Karpas-422 (cell line): ENCODE measurements around the gene DOCK4. TPM values are rescaled to one million over a fixed set of nuclear protein-coding genes. Genes with fewer than 3 reads are reported as not detected.

ENCODE experiments used
- DNase-seq: peaks from one replicate; pipeline ENCODE4 v3.0.0-alpha.2; 2015
- H2AFZ ChIP-seq: fragments of 200-600 bp; sonication (generic); 2 replicates; pipeline ENCODE4 v1.6.1; 2014; ENCODE audit warnings: antibody characterized with exemption, low read length, mixed read lengths
- H3K27ac ChIP-seq: fragments of 200-600 bp; sonication (generic); 2 replicates; pipeline ENCODE4 v1.5.1; 2014; ENCODE audit warnings: mild to moderate bottlenecking, low read length, moderate library complexity
- H3K27me3 ChIP-seq: fragments of 200-600 bp; sonication (generic); 2 replicates; pipeline ENCODE4 v1.6.1; 2014; ENCODE audit warnings: low read length, mixed read lengths
- H3K36me3 ChIP-seq: fragments of 200-600 bp; sonication (generic); 2 replicates; pipeline ENCODE4 v1.6.1; 2014; ENCODE audit warnings: low read length, mixed read lengths; ENCODE audit not compliant: insufficient read depth
- H3K4me1 ChIP-seq: fragments of 200-600 bp; sonication (generic); 2 replicates; pipeline ENCODE4 v1.6.1; 2014; ENCODE audit warnings: mild to moderate bottlenecking, low read length, mixed read lengths
- H3K4me2 ChIP-seq: fragments of 200-600 bp; sonication (generic); 2 replicates; pipeline ENCODE4 v1.6.1; 2014; ENCODE audit warnings: low read length, low read depth, mild to moderate bottlenecking; ENCODE audit not compliant: poor library complexity, severe bottlenecking
- H3K4me3 ChIP-seq: fragments of 200-600 bp; sonication (generic); 2 replicates; pipeline ENCODE4 v1.5.1; 2014; ENCODE audit warnings: mild to moderate bottlenecking, antibody characterized with exemption, low read length, mixed read lengths
- H3K79me2 ChIP-seq: fragments of 200-600 bp; sonication (generic); 2 replicates; pipeline ENCODE4 v1.6.1; 2014; ENCODE audit warnings: mild to moderate bottlenecking, low read length, mixed read lengths
- H3K9ac ChIP-seq: fragments of 200-600 bp; sonication (generic); 2 replicates; pipeline ENCODE4 v1.6.0; 2014; ENCODE audit warnings: low read length
- H3K9me2 ChIP-seq: fragments of 200-600 bp; sonication (generic), shearing (Covaris generic); replicated peaks from 2 replicates; pipeline ENCODE4 v1.6.0; 2014; ENCODE audit warnings: mild to moderate bottlenecking, low read length, moderate library complexity; ENCODE audit not compliant: insufficient read depth
- H3K9me3 ChIP-seq: fragments of 300-700, 200-600 bp; sonication (generic); 2 replicates; pipeline ENCODE4 v1.6.1; 2014; ENCODE audit warnings: low read length, mixed read lengths
- H4K20me1 ChIP-seq: fragments of 200-600 bp; sonication (generic); 2 replicates; pipeline ENCODE4 v1.6.1; 2014; ENCODE audit warnings: mild to moderate bottlenecking, antibody characterized with exemption, low read length, low read depth; ENCODE audit not compliant: insufficient read depth
- total RNA-seq: library from RNA; depleted of rRNA; stranded (reverse); fragments of >200 nt; shearing (Covaris generic); gene quantifications from 2 replicates; pipeline ENCODE4 v1.2.3, GENCODE V29; 2014; ENCODE audit warnings: low replicate concordance

The DOCK4 gene
- total RNA-seq, 1 experiment from 2014 or later, result 0.07 TPM

DNA sequence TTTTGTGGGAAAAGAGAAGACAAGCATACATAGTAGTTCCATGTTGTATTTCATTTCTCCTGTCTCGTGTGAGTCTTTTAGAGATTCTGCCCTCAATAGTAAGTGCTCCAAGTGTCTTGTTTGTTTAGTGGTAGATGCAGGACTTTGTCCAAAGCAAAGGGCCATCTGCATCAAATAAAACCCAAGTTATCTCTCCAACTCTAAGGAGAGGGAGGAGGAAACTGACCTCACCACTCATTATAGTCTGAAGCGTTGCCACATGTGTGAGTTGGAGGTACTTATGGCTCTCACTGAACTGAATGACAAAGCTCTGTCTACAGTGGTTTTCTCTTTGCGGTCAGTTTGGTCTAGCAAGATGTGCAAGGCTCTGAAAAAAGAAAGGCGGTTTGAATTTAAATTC is 272.6 kb downstream of the DOCK4 start:
- Histone ChIP-seq H2AFZ (no peak overlapping the region), H3K4me3 (no peak overlapping the region), H3K79me2 (no peaks in the 10 kb centered on the region), H3K4me1 (no peaks in the 10 kb centered on the region), H3K36me3 (no peaks in the 10 kb centered on the region), H3K27me3 (no peaks in the 10 kb centered on the region), H4K20me1 (no peaks in the 10 kb centered on the region), H3K9me3 (no peaks in the 10 kb centered on the region), H3K27ac (no peak overlapping the region), H3K9me2 (no peaks in the 10 kb centered on the region), H3K4me2 (no peak overlapping the region), H3K9ac (no peak overlapping the region)
- no peak for DNase-seq

DNA sequence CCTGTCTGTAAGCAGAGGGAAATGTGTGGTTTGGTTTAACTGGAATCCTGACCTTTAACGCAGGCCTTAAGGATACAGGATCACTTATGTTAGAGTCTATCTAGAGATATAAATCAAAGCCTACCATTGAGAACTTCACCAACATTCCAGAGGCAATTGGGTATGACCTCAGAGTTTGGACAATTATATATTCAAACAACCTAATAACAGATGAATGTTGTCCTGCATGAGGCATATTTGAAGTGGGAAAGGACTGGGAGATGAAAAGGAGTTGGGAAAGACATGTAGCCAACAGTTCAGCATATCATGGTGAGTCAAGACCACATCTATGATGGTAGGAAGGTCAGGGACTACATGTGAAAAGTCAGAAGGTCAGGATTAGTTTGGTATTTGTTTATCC is 274.2 kb downstream of the DOCK4 start:
- Histone ChIP-seq H3K9me2 (no peaks in the 10 kb centered on the region), H3K36me3 (no peaks in the 10 kb centered on the region), H3K27ac (no peak overlapping the region), H3K4me3 (no peak overlapping the region), H4K20me1 (no peaks in the 10 kb centered on the region), H2AFZ (no peak overlapping the region), H3K79me2 (no peaks in the 10 kb centered on the region), H3K4me1 (no peaks in the 10 kb centered on the region), H3K9ac (no peak overlapping the region), H3K9me3 (no peaks in the 10 kb centered on the region), H3K27me3 (no peaks in the 10 kb centered on the region), H3K4me2 (no peak overlapping the region)
- no peak for DNase-seq

DNA sequence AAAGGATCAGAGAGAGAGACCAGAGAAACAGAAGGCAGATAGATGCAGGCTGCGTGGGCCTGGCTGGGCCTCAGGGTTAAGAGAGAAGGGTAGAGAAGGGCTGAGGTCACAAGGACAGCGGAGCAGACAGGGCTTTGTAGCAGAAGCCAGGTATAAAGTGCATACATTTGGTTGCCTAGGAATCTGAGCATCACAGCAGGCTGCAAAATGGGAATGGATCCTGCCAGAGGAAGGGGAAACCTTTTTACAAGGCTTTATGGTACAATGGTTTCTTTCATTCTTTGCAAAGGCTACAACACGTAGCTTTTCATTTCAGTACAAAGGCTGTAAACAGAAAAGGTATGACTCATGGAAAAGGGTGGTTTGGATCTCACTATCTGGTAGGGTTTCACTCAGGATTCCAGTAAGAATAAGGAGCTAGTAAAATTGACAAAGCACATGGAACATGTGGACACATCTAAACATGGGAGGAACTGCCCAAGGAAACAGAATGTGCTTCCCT is 275.1 kb downstream of the DOCK4 start:
- Histone ChIP-seq H3K4me2 (no peak overlapping the region), H3K4me3 (no peak overlapping the region), H3K79me2 (no peaks in the 10 kb centered on the region), H4K20me1 (no peaks in the 10 kb centered on the region), H3K27ac (no peak overlapping the region), H3K4me1 (no peaks in the 10 kb centered on the region), H3K9me3 (no peaks in the 10 kb centered on the region), H3K9me2 (no peaks in the 10 kb centered on the region), H2AFZ (no peak overlapping the region), H3K36me3 (no peaks in the 10 kb centered on the region), H3K9ac (no peak overlapping the region), H3K27me3 (no peaks in the 10 kb centered on the region)
- DNase-seq, result no peak

- Histone ChIP-seq H3K9me3 (no peaks in the 10 kb centered on the region), H4K20me1 (no peaks in the 10 kb centered on the region), H3K4me2 (no peak overlapping the region), H3K9me2 (no peaks in the 10 kb centered on the region), H3K4me3 (no peak overlapping the region), H3K27me3 (no peaks in the 10 kb centered on the region), H3K36me3 (no peaks in the 10 kb centered on the region), H3K27ac (no peak overlapping the region), H2AFZ (no peak overlapping the region), H3K79me2 (no peaks in the 10 kb centered on the region), H3K4me1 (no peaks in the 10 kb centered on the region), H3K9ac (no peak overlapping the region)
- DNase-seq, result no peak
Measured at GRCh38 chr7:111929264-111929663, 276.9 kb downstream of the DOCK4 start.

DNA sequence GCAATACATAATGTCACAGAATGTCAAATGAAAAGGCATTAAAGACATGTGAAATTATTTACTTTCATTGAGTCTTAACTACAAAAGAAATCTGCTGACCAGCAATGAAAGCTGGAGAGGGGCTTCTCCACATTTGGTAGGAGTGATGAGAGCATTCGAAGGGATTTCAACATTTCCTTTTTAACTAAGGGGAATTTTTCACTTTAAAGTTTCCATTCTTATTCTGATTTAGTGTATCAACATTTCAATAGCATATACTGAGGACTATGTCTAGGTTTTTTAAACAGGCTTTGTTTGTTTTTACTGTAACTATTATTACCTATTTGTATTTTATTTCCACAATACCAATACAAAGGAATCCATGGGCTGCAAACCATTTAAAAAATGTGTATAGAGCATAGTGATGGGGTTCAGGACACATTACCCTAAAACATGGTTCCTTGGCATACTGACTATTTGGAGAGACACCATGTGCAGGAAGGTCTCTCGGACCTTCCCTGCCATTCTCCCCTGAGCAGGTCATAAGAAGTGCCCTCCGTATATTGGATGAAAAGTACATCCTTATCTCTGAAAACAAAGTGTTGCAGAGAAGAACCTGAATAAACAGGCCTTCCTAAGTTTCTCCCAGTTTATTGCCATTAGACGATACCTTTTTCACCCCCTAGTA is 278.7 kb downstream of the DOCK4 start:
- H3K79me2 ChIP-seq, result no peaks in the 10 kb centered on the region
- no peak overlapping the region for H3K9ac ChIP-seq
- no peaks in the 10 kb centered on the region for H4K20me1 ChIP-seq

DNA sequence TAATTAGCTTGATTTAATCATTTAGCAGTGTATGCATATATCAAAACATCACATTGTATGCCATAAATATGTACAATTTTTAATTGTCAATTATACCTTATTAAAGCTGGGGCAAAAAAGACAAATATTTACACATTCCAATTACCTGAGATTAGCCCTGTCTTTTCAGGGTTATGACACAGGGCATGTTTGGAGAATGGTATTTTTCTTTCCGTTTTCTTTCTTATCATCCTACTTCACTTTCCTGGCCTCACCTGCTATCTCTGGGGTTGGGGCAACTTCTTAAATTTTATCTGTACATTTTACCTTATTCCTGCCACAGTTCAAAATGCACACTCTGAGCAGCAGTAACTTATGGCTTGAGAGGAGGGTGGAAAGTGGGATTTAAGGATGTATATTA is 285.9 kb downstream of the DOCK4 start:
- no peaks in the 10 kb centered on the region for H3K4me1 ChIP-seq
- H3K9ac ChIP-seq, result no peak overlapping the region
- DNase-seq, result no peak
- H2AFZ ChIP-seq, result no peak overlapping the region
- no peaks in the 10 kb centered on the region for H3K36me3 ChIP-seq
- no peaks in the 10 kb centered on the region for H3K9me2 ChIP-seq
- H4K20me1 ChIP-seq, result no peaks in the 10 kb centered on the region
- H3K79me2 ChIP-seq, result no peaks in the 10 kb centered on the region
- H3K27ac ChIP-seq, result no peak overlapping the region
- no peaks in the 10 kb centered on the region for H3K27me3 ChIP-seq
- H3K4me3 ChIP-seq, result no peak overlapping the region
- H3K9me3 ChIP-seq, result no peaks in the 10 kb centered on the region
- H3K4me2 ChIP-seq, result no peak overlapping the region

More for the DNA sequence above, 278.7 kb downstream of the DOCK4 start:
- no peaks in the 10 kb centered on the region for H3K4me1 ChIP-seq
- no peaks in the 10 kb centered on the region for H3K27me3 ChIP-seq
- no peak overlapping the region for H2AFZ ChIP-seq
- no peak overlapping the region for H3K4me2 ChIP-seq
- H3K9me2 ChIP-seq, result no peaks in the 10 kb centered on the region
- H3K36me3 ChIP-seq, result no peaks in the 10 kb centered on the region
- no peak overlapping the region for H3K27ac ChIP-seq
- no peaks in the 10 kb centered on the region for H3K9me3 ChIP-seq
- DNase-seq, result no peak
- H3K4me3 ChIP-seq, result no peak overlapping the region

- Histone ChIP-seq H3K27ac (no peak overlapping the region), H3K27me3 (no peaks in the 10 kb centered on the region), H3K4me3 (no peak overlapping the region), H3K4me1 (no peaks in the 10 kb centered on the region), H3K36me3 (no peaks in the 10 kb centered on the region), H3K9me2 (no peaks in the 10 kb centered on the region), H2AFZ (no peak overlapping the region), H3K4me2 (no peak overlapping the region), H3K9me3 (no peaks in the 10 kb centered on the region), H3K79me2 (no peaks in the 10 kb centered on the region), H3K9ac (no peak overlapping the region), H4K20me1 (no peaks in the 10 kb centered on the region)
- DNase-seq, result no peak
Measured at GRCh38 chr7:111919631-111920179, 286.5 kb downstream of the DOCK4 start.

- no peak overlapping the region for H3K9ac ChIP-seq
- no peak for DNase-seq
- H4K20me1 ChIP-seq, result no peaks in the 10 kb centered on the region
- no peaks in the 10 kb centered on the region for H3K9me2 ChIP-seq
- H3K27me3 ChIP-seq, result no peaks in the 10 kb centered on the region
- H3K4me3 ChIP-seq, result no peak overlapping the region
- no peak overlapping the region for H2AFZ ChIP-seq
- no peak overlapping the region for H3K4me2 ChIP-seq
- H3K4me1 ChIP-seq, result no peaks in the 10 kb centered on the region
- no peak overlapping the region for H3K27ac ChIP-seq
- H3K9me3 ChIP-seq, result no peaks in the 10 kb centered on the region
- no peaks in the 10 kb centered on the region for H3K36me3 ChIP-seq
- no peaks in the 10 kb centered on the region for H3K79me2 ChIP-seq
Measured at GRCh38 chr7:111919164-111919563, 287.0 kb downstream of the DOCK4 start.
